ENCODE measurements around the gene NPC1L1.

Gene NPC1L1

GRCh38 chr7:44541028-44541869 lies at the start of gene NPC1L1:
TSS of gene NPC1L1 (minus strand) at chr7:44541330. CDS start at chr7:44541259, 71 bp downstream.
- no peak for DNase-seq (ENCODE audit: low spot score)

DNA sequence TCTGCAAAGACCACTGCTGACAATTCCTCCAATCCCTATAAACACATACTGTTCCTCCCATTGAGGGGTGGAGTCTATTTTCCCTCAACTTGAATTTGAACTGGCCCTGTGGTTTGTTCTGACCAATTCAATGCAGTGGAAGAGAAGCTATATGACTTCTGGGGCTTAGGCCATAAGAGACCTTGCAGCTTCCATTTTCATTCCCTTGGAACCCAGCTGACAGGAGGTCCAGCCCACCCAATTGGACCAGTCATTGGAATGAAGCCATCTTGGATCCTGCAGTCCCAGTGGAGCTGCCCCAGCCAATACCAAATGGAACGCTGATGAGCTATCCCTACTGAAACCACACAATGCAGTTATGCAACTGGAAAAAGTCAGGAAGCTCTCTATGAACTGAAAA lies 49.8 kb upstream of the NPC1L1 start:
- no peak for DNase-seq (ENCODE audit: low spot score)

GRCh38 chr7:44587843-44588711 lies 46.9 kb upstream of the NPC1L1 start:
- DNase-seq (ENCODE audit: low spot score), result peak; percentile 71

DNA sequence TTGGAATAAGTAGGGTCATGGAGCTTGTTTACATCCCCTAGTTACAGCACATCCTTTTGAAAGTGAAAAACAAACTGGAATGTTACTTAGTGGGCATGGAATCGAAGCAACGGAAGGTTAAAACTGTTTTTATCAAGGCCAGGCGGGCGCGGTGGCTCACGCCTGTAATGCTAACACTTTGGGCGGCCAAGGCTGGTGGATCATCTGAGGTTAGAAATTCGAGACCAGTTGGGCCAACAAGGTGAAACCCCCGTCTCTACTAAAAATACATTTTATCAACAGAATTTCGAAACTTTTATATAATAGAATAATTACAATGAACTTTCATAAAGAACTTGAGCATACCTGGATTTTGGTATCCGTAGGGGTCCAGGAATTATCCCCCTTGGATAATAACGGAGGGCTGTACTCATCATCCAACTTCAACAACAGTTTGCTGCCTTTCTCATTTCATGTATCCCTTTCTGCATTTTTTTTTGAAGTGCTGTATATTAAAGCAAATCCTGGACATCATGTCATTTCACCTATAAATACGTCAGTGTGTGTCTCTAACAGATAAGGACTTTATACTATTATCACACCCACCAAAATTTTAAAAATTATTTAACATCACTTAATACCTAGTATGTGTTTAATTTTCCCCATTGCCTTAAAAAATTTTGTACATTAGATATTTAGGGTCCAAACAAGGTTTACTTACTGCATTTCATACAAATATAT lies 42.2 kb upstream of the NPC1L1 start:
- no peak for DNase-seq (ENCODE audit: low spot score)

DNA sequence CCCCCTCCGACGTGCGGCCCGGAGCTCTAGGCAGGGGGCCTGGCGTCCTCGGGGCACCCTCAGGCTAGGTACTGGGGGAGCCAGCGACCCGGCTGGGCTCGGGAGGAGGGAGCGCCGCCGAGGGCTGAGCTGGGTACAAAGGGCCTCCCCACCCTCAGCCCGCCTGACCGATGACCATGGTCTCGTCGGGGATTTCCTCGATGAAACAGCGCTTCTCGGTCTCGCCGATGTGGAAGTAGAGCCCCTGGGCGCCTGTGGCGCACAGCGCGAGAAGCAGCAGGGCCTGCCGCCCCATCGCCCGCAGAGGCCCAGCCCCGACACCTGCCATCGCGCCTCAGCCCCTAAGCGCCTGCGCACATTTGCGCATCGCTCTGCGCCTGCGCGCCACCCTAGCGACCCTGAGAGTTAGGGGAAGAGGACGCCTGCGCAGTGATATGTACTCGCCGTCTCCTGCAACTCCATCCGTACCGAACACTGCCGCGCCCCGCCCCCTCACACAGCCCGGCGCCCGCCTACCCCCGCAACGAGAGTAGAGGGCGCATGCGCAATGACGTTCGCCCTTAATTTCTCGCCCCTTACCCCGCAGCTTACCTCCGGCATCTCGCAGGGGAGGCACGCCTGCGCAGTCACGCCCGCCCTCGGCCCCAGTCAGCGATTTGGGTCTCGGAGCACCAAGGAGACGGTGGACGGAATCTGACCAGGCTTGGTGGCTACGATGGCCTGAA lies 40.9 kb upstream of the NPC1L1 start, which contains the start of gene TMED4:
Gene TMED4, minus strand, starts transcription at position 353 of the 725 bp plus-strand sequence. Its CDS starts 25 bp downstream, at position 328.
- DNase-seq (ENCODE audit: low spot score), result peak; percentile 99

- peak; percentile 53 for DNase-seq (ENCODE audit: low spot score)
These were observed 40.1 kb upstream of the NPC1L1 start for GRCh38 chr7:44580945-44581878.

DNA sequence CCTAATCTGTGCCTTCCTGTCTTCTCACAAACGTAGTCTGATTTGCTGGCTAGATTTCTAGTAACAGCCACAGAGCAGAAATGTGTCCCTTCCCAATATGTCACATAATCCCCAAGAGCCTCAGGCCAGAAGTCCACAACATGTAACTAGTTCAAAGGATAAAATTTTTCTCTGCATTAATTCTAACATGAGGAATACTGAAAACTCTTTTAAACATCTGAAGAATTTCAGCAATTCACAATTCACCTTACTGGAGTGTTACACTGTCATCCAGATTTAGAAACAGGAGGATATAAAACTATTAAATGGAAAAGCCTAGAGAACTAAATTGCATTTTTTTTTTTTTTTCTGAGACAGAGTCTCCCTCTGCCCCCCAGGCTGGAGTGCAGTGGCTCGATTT lies 35.1 kb upstream of the NPC1L1 start:
- DNase-seq (ENCODE audit: low spot score), result no peak

DNA sequence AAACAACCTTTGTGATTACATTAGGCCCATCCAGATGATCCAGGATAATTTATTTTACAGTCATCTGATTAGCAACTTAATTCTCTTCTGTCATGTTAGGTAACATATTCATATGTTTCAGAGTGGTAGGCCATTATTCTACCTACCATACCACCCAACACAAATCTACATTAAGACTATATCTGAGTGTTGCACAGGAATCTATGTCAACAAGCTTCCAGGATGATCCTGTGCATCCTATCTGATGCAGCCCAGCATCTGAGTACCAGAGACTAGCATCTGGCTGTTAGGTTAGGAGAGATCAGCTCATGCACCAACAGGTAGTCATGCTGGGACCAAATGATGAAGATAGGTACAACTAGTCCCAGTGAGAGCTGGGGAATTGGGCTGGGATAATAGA lies 33.9 kb upstream of the NPC1L1 start:
- DNase-seq (ENCODE audit: low spot score), result no peak

- no peak for DNase-seq (ENCODE audit: low spot score)
These were observed 33.2 kb upstream of the NPC1L1 start for GRCh38 chr7:44574287-44574872.

GRCh38 chr7:44573464-44574286 lies 32.5 kb upstream of the NPC1L1 start, which contains the start of gene DDX56:
TSS of gene DDX56 (minus strand) at chr7:44573908. CDS start at chr7:44573895, 13 bp downstream.
- peak; percentile 97 for DNase-seq (ENCODE audit: low spot score)

DNA sequence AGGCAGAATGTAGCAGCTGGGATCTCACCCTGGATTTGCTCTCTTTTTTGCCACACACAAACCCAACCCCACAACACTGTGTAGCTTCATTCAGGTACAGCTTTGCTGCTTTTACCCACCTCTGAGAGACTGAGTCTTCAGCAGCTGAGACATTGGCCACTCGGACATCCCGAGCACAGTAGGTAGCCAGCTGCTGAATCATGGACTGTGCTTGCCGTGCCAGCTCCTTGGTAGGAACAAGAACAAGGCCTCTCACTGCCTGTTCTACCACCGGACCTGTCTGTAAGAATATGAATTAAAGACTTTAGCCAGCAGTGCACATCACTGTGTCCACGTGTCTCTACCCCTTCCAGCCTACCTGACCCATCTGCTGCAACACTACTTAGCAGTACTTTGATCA lies 31.6 kb upstream of the NPC1L1 start:
- DNase-seq (ENCODE audit: low spot score), result peak; percentile 64

DNA sequence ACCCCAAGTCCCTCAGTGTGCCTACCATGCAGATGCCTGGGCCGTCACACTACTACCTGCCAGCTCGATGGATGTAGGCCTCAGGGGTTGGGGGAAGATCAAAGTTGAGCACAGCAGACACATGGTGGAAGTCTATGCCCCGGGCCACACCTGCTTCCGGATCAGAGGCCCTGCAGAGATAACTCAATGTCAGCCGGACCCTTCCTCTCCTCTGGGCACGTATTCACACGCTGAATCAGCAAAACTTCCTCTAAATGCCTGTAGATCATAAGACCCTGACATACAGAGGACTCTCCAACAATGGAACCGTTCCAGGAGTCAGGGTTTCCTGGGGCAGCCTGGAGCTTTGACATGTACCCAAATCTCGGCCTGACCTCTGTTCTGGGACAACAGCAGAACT lies 28.8 kb upstream of the NPC1L1 start:
- DNase-seq (ENCODE audit: low spot score), result no peak

DNA sequence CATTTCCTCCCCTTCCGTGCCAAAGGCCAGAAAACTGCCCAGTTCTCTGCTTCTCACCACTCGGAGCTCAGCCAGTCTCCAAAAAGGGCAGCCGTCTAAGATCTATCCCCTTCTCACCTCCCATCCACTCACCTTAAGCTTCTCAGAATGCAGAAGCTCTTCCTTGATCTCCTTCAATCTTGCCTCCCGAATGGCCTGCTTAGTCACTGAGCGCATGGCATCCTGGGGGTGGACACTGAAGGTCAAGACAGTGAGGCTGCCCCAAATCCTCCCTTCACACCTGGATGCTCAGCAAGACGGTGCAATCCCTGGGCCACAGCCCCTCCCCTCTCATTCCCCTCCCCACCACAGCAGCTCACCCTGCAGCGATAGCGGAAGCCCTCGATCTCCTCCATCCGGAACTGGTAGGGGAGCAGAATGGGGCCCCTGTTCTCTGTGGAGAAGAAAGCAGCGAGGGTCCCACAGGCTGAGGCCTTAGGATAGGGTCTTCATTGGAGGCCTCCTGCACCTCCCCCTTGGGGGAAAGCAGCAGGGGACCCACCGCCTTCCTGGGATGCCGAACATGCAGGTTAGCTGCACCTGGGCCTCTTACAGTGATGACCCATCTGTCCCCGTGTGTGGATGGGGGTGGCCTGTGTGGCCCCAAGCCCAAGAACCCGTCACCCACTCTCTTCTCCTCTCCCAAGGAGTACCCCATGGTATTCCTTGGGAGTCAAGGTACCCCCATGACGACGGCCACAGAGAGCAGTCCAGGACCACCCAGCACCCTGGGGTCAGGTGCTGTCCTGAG lies 27.8 kb upstream of the NPC1L1 start:
- no peak for DNase-seq (ENCODE audit: low spot score)

DNA sequence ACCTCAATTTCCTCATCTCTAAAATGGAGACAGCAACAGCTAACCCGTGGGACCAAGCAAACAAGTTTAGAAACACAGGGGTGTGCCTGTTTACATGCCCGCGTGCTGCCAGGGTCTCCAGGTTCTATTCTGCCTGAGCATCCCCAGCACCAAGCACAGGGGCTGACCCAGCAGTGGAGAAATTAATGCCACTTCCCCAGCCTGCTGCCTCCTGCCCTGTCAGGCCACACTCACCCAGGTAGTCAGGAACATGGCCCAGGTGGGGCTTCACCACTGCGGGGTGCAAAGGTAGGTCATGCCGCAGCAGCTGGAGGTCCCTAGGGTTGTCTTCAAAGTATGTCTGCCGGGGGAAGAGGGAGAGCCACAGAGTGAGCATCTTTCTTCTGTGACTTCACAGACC lies 26.8 kb upstream of the NPC1L1 start:
- DNase-seq (ENCODE audit: low spot score), result no peak

DNA sequence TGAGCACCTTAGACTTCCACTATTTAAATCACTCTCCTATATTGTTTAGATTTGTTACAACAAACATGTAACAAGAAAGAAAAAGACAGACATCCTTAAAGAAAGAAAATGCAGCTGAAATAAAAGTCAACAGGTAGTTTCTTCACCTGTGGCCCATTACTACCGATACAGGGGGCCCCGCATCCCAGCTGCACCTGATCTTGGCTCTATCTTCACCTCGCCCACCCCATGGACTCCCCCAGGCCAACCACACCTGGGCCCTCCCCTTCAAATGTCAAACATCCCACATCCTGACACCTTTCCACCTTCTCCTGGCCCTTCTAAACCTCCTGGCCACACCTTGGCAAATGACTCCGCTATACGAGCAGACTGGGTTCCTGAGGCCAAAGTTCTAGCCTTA lies 25.6 kb upstream of the NPC1L1 start:
- DNase-seq (ENCODE audit: low spot score), result no peak

- no peak for DNase-seq (ENCODE audit: low spot score)
These were observed 24.8 kb upstream of the NPC1L1 start for GRCh38 chr7:44565795-44566559.

GRCh38 chr7:44565097-44565794 lies 24.1 kb upstream of the NPC1L1 start:
- DNase-seq (ENCODE audit: low spot score), result peak; percentile 52

Measured in RKO (cell line).